Renal cortical epithelial cell (primary cell): ENCODE results near the gene FABP2. TPM values are rescaled to one million over a fixed set of nuclear protein-coding genes. Genes with fewer than 3 reads are reported as not detected.
"Not testable (repeated sequence)": the region's sequence is repeated elsewhere in the genome, so short reads cannot be mapped to it uniquely, and the experiment has no call there.

Experiments
- DNase-seq: peaks from one replicate; pipeline ENCODE4 v3.0.0-alpha.2; 2011; ENCODE audit warnings: low read depth
- total RNA-seq: library from RNA; depleted of rRNA; stranded (reverse); fragments of >200 nt; gene quantifications from 2 replicates; pipeline ENCODE4 v1.2.3, GENCODE V29; 2014

Gene FABP2
- total RNA-seq, 1 donor from 2014 or later: not detected

GRCh38 chr4:119310826-119311225 lies 11.1 kb downstream of the FABP2 start:
- DNase-seq: no peak

- DNase-seq: no peak
These were observed 14.3 kb downstream of the FABP2 start for GRCh38 chr4:119307606-119308005.

GRCh38 chr4:119304431-119304830 lies 17.5 kb downstream of the FABP2 start:
- DNase-seq: no peak

GRCh38 chr4:119303587-119304305 lies 18.2 kb downstream of the FABP2 start:
- no peak for DNase-seq

DNA sequence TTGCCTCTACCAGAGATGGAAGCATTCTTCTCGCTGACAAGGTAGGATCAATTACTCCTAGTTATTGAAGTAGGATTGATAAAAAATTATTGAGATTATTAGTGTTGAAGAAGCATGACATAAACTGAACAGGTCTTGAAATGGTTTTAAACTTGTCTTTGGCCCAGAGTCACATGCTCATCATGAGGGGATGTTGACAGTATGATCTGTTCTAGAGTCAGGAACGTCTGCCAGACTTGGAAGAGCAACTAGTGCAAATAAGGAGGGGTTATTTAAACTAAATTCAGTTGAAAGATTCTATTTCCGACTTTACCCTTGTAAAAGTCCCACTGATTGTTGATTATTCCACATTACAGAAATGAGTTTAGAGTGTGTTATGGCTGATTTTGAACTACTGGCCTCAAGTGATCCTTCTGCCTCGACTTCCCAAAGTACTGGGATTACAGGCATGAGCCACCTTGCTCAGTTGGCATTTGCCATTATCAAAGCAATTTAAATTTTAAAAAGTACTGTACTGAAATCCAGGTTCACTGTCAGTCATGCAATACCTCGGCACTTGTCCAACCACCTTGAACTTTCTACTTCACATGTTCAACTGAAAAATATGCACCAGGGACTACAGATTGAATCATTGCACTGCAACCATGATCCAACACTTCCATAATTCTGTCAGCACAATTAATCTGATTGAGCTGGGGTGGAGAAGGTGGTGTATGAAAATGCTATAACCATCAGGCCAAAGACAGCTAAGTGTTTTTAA lies 19.7 kb downstream of the FABP2 start:
- DNase-seq: no peak

- DNase-seq: peak; percentile 87
These were observed 21.6 kb downstream of the FABP2 start for GRCh38 chr4:119300101-119300978.

GRCh38 chr4:119299741-119300100 lies 22.2 kb downstream of the FABP2 start:
- no peak for DNase-seq

- DNase-seq: peak; percentile 42
These were observed 22.7 kb downstream of the FABP2 start for GRCh38 chr4:119299260-119299671.

GRCh38 chr4:119297795-119298194 lies 24.1 kb downstream of the FABP2 start:
- DNase-seq: no peak

GRCh38 chr4:119296356-119296755 lies 25.6 kb downstream of the FABP2 start:
- DNase-seq: no peak

DNA sequence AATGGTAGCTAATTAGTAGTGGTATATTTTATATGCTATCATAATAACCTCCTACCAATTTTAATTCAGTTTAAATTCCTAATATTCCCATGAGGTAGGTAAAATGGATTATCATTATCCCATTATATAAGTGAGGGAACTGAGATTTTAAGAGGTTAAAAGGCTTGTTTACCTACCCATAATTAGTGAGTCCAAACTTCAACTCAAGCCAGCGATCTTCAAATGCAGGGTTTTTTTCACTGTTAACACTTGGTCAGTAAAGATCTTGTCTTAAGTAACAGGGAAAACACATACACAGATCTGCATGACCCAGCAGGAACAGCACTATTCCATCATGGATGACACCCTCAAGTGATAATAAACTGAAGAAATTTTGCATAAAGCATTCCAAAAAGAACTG lies 31.3 kb downstream of the FABP2 start:
- no peak for DNase-seq

GRCh38 chr4:119289313-119289712 lies 32.6 kb downstream of the FABP2 start:
- DNase-seq: no peak

GRCh38 chr4:119286377-119287002 lies 35.4 kb downstream of the FABP2 start:
- peak; percentile 69 for DNase-seq

GRCh38 chr4:119284876-119285780 lies 36.8 kb downstream of the FABP2 start:
- peak; percentile 59 for DNase-seq

- DNase-seq: no peak
These were observed 40.5 kb downstream of the FABP2 start for GRCh38 chr4:119281393-119281792.

GRCh38 chr4:119279945-119280344 lies 42.0 kb downstream of the FABP2 start:
- DNase-seq: not testable (repeated sequence)

DNA sequence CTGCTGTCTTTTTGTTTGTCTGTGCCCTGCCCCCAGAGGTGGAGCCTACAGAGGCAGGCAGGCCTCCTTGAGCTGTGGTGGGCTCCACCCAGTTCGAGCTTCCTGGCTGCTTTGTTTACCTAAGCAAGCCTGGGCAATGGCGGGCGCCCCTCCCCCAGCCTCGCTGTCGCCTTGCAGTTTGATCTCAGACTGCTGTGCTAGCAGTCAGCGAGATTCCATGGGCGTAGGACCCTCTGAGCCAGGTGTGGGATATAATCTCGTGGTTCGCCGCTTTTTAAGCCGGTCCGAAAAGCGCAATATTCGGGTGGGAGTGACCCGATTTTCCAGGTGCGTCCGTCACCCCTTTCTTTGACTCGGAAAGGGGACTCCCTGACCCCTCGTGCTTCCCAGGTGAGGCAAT lies 42.4 kb downstream of the FABP2 start:
- not testable (repeated sequence) for DNase-seq

- no peak for DNase-seq
These were observed 50.4 kb downstream of the FABP2 start for GRCh38 chr4:119271361-119272085.

GRCh38 chr4:119268466-119268865 lies 53.5 kb downstream of the FABP2 start:
- DNase-seq: peak; percentile 90
